Measurements from ENCODE around the gene ZFAND3. TPM values are rescaled to one million over a fixed set of nuclear protein-coding genes. Genes with fewer than 3 reads are reported as not detected.

Gene ZFAND3
- polyA plus RNA-seq, 3 donors, result 11.5 to 21.1 (median 11.7) TPM

DNA sequence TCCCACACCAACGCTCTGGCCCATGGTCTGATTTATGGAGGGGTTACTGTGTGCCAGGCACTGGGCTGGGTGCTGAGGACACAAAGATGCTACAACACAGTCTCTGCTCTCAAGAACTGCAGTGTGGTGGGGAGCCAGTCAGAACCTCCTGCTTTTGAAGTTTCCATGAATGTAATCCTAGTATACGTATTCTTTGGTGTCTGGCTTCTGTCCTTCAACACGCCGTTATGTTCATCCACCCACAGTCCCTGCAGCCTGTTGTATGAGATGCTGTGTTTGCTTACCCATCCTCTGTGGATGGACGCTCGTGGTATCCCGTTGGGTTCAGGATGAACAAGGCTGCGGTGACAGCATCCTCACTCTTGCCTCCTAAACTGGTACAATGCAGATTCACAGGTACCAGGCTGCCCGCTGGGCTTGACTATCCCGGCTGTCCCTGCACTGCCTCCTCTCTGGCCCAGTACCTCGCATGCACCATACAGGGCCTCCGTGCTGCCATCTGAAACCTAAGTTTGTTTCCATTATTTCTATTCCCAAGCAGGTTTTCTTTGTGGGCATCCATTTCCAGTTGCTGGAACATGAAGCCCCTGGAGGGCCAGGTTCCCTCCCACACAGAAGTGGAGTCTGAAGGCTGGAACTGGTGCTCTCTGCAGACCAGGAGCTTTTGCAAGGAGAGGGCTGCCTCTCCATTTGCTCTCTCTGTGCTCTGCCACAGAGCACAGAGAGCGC lies 364.5 kb downstream of the ZFAND3 start:
- Histone ChIP-seq H3K36me3 (replicated peaks in 1 of 2; ENCODE audit: control insufficient read depth in 1 of 2, insufficient read depth in 2 of 2, low read length in 2 of 2) (no peaks in the 10 kb centered on the region), H4K20me1 (ENCODE audit: insufficient read depth, low read length) (no peaks in the 10 kb centered on the region), H3K27me3 (ENCODE audit: control insufficient read depth in 2 of 2, insufficient read depth in 2 of 2, low read length in 2 of 2) (no peaks in the 10 kb centered on the region), H3K4me2 (replicated peaks; ENCODE audit: extremely low read depth, low read length, poor library complexity, severe bottlenecking) (no peak overlapping the region), H3K79me2 (ENCODE audit: insufficient read depth, low read length) (no peaks in the 10 kb centered on the region), H3K9ac (ENCODE audit: insufficient read depth, low read length, poor library complexity, severe bottlenecking) (no peak overlapping the region), H3K4me1 (ENCODE audit: control insufficient read depth in 1 of 2, insufficient read depth in 2 of 2, low read length in 2 of 2) (no peaks in the 10 kb centered on the region), H3K9me3 (replicated peaks in 1 of 2; ENCODE audit: control insufficient read depth in 1 of 2, insufficient read depth in 1 of 2, low read length in 2 of 2) (no peaks in the 10 kb centered on the region), H2AFZ (ENCODE audit: insufficient read depth, low read depth, low read length, poor library complexity, severe bottlenecking) (no peak overlapping the region), H3K27ac (ENCODE audit: low read depth in 1 of 2, low read length in 2 of 2) (no peak overlapping the region), H3K4me3 (replicated peaks in 1 of 3; ENCODE audit: low read depth in 2 of 3, low read length in 3 of 3) (no peak overlapping the region)
- TF ChIP-seq, protein P1, sequence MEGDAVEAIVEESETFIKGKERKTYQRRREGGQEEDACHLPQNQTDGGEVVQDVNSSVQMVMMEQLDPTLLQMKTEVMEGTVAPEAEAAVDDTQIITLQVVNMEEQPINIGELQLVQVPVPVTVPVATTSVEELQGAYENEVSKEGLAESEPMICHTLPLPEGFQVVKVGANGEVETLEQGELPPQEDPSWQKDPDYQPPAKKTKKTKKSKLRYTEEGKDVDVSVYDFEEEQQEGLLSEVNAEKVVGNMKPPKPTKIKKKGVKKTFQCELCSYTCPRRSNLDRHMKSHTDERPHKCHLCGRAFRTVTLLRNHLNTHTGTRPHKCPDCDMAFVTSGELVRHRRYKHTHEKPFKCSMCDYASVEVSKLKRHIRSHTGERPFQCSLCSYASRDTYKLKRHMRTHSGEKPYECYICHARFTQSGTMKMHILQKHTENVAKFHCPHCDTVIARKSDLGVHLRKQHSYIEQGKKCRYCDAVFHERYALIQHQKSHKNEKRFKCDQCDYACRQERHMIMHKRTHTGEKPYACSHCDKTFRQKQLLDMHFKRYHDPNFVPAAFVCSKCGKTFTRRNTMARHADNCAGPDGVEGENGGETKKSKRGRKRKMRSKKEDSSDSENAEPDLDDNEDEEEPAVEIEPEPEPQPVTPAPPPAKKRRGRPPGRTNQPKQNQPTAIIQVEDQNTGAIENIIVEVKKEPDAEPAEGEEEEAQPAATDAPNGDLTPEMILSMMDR (IDR thresholded peaks at IDR 0.05), result no peak
- DNase-seq, result no peak
- no peak overlapping the region for H3K4me3 Mint-ChIP-seq
- intact Hi-C loops (cut with micrococcal nuclease), result no loop called here
- H3K9me3 Mint-ChIP-seq, result peaks cover 0 to 1% (median 0%) of the 10 kb centered on the region in 7 donors
- peaks cover 0 to 3% (median 1%) of the 10 kb centered on the region in 3 donors for H3K27me3 Mint-ChIP-seq (ENCODE audit: low read depth in 3 of 3)
- H3K36me3 Mint-ChIP-seq, result peaks cover 5 to 8% of the 10 kb centered on the region in 2 donors
- no peaks in the 10 kb centered on the region for H3K4me1 Mint-ChIP-seq
- WGBS (ENCODE audit: insufficient coverage), result 92% methylated on average over 11 of the region's 13 CpGs
- H3K27ac Mint-ChIP-seq, result no peak overlapping the region

DNA sequence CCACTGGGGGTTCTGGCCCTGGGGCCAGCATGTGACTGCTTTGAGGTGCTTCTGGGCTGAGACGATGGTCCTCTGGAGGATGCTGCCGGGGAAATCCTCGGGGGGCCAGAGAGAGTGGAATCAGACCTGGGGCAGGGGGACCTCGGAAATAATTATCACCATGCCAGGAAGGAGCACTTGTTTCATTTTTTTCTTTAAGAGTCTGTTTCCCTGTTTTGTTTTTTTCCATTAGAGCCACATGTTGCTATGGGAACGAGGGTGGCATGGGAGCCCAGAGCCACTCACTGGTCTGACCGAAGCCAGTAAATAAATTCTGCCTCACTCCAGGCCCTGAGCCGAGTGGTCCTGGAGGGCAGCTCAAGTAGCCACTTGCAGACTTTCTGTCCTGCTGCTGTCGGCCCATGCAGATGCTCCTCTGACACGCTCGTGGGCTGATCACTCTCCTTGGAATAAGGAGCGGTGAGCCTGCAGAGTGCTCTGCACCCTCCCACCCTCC lies 365.1 kb downstream of the ZFAND3 start:
- H3K4me1 ChIP-seq (ENCODE audit: control insufficient read depth in 1 of 2, insufficient read depth in 2 of 2, low read length in 2 of 2), result no peaks in the 10 kb centered on the region
- Mint-ChIP-seq H3K9me3 (peaks cover 0 to under 1% (median 0%) of the 10 kb centered on the region in 7 donors), H3K4me3 (no peak overlapping the region), H3K27me3 (ENCODE audit: low read depth in 3 of 3) (peaks cover 0 to 3% (median 1%) of the 10 kb centered on the region in 3 donors), H3K27ac (no peak overlapping the region), H3K4me1 (no peaks in the 10 kb centered on the region), H3K36me3 (peaks cover 5 to 8% of the 10 kb centered on the region in 2 donors)
- H3K79me2 ChIP-seq (ENCODE audit: insufficient read depth, low read length), result no peaks in the 10 kb centered on the region
- H3K4me3 ChIP-seq (replicated peaks in 1 of 3; ENCODE audit: low read depth in 2 of 3, low read length in 3 of 3), result no peak overlapping the region
- no peak for DNase-seq
- no peak overlapping the region for H2AFZ ChIP-seq (ENCODE audit: insufficient read depth, low read depth, low read length, poor library complexity, severe bottlenecking)
- no peaks in the 10 kb centered on the region for H3K27me3 ChIP-seq (ENCODE audit: control insufficient read depth in 2 of 2, insufficient read depth in 2 of 2, low read length in 2 of 2)
- H3K9me3 ChIP-seq (replicated peaks in 1 of 2; ENCODE audit: control insufficient read depth in 1 of 2, insufficient read depth in 1 of 2, low read length in 2 of 2), result no peaks in the 10 kb centered on the region
- no peaks in the 10 kb centered on the region for H3K36me3 ChIP-seq (replicated peaks in 1 of 2; ENCODE audit: control insufficient read depth in 1 of 2, insufficient read depth in 2 of 2, low read length in 2 of 2)
- H4K20me1 ChIP-seq (ENCODE audit: insufficient read depth, low read length), result no peaks in the 10 kb centered on the region
- WGBS (ENCODE audit: insufficient coverage), result 96% methylated on average over 11 of the region's 11 CpGs
- H3K4me2 ChIP-seq (replicated peaks; ENCODE audit: extremely low read depth, low read length, poor library complexity, severe bottlenecking), result no peak overlapping the region
- no peak overlapping the region for H3K9ac ChIP-seq (ENCODE audit: insufficient read depth, low read length, poor library complexity, severe bottlenecking)
- TF ChIP-seq, protein P1 (IDR thresholded peaks at IDR 0.05), result no peak
- intact Hi-C loops (cut with micrococcal nuclease), result no loop called here
- no peak overlapping the region for H3K27ac ChIP-seq (ENCODE audit: low read depth in 1 of 2, low read length in 2 of 2)

All from CD14-positive monocyte (primary cell).